Measurements from ENCODE around the gene ISCU. TPM values are rescaled to one million over a fixed set of nuclear protein-coding genes. Genes with fewer than 3 reads are reported as not detected.
"Not testable (repeated sequence)": the region's sequence is repeated elsewhere in the genome, so short reads cannot be mapped to it uniquely, and the experiment has no call there.

The ISCU gene
- total RNA-seq, 1 donor from 2014 or later = 67.8 TPM

DNA sequence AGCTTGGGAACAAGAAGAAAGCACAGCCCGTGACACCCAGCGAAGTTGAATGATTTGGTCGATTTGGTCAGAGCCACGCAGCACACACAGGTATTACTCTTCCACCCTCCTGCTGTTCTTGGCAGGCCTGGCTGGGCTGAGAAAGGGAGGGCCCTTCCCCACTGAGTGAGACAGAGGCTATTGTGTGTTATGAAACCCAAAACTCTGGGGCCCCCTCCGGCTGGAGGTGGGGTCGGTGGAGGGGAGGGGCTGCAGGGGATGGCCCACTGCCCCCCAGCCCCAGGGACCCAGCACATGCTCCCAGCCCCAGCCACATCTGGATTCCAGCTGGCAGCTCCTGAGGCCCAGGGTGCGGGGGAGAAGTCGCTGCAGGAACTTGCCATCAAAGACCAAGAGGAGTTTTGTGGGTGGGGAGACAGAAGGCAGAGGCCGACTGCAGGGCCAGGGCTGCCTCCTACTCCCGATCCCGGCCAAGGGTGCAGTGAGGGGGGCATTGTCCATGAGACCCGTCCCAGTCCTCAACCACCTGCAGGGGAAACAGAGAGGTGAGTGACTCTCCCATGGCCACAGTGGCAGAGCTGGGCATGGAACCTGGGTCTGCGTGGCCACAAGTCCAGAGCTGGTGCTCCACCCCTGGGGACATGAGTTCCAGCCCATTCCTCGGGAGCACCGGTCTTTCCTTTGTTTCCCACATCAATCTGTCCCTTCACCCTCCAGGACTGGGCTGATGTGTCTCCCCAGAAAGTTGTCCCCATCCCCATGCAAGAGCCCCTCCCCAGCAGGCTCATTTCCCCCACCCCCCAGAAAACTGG is 26.8 kb downstream of the ISCU start:
- H3K4me3 Mint-ChIP-seq (ENCODE audit: unreplicated experiment) = no peak overlapping the region
- DNase-seq (ENCODE audit: low spot score) = no peak

DNA sequence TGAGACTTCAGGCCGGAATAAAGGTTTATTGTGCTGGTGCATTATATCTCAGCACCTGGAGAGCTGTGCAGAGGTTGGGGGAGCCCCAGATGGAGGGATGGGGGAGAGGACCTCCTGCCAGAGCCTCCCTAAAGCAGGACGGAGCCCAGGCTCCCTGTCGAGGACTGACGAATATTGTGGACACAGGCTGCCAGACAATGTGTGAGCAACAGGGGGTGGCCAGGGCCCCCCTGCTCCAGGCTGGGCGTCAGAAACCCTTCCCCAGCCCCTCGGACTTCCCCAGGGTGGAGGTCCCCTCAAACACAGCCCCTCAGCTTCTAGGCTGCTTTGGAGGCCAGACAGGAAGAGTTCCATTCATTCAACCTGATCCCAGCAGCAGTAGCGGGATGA is 27.4 kb downstream of the ISCU start:
- H3K27me3 Mint-ChIP-seq (ENCODE audit: unreplicated experiment) = peaks cover 9% of the 10 kb centered on the region
- H3K27ac Mint-ChIP-seq (ENCODE audit: unreplicated experiment) = no peak overlapping the region

More for the DNA sequence above, 26.8 kb downstream of the ISCU start:
- Mint-ChIP-seq H3K9me3 (ENCODE audit: unreplicated experiment) (no peaks in the 10 kb centered on the region), H3K36me3 (ENCODE audit: low read depth, unreplicated experiment) (no peaks in the 10 kb centered on the region), H3K27me3 (ENCODE audit: unreplicated experiment) (peaks cover 9% of the 10 kb centered on the region), H3K4me1 (ENCODE audit: unreplicated experiment) (peaks cover 3% of the 10 kb centered on the region), H3K27ac (ENCODE audit: unreplicated experiment) (no peak overlapping the region)
- TF ChIP-seq, protein P1, sequence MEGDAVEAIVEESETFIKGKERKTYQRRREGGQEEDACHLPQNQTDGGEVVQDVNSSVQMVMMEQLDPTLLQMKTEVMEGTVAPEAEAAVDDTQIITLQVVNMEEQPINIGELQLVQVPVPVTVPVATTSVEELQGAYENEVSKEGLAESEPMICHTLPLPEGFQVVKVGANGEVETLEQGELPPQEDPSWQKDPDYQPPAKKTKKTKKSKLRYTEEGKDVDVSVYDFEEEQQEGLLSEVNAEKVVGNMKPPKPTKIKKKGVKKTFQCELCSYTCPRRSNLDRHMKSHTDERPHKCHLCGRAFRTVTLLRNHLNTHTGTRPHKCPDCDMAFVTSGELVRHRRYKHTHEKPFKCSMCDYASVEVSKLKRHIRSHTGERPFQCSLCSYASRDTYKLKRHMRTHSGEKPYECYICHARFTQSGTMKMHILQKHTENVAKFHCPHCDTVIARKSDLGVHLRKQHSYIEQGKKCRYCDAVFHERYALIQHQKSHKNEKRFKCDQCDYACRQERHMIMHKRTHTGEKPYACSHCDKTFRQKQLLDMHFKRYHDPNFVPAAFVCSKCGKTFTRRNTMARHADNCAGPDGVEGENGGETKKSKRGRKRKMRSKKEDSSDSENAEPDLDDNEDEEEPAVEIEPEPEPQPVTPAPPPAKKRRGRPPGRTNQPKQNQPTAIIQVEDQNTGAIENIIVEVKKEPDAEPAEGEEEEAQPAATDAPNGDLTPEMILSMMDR (IDR thresholded peaks at IDR 0.05; ENCODE audit: unreplicated experiment) = no peak

DNA sequence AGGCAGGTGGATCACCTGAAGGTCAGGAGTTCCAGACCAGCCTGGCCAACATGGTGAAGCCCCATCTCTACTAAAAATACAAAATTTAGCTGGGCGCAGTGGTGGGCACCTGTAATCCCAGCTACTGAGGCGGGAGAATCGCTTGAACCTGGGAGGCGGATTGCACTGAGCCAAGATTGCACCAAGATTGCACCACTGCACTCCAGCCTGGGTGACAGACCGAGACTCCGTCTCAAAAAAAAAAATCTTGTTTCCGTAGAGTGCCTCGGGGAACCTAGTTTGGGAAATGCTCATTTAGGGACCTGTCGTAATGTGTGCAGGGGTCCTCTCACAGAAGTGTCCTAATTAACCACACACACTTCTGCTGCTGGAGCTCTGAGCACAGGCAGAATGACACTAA is 28.1 kb downstream of the ISCU start:
- DNase-seq (ENCODE audit: low spot score); H3K4me1 Mint-ChIP-seq (ENCODE audit: unreplicated experiment); H3K36me3 Mint-ChIP-seq (ENCODE audit: low read depth, unreplicated experiment); H3K27me3 Mint-ChIP-seq (ENCODE audit: unreplicated experiment); H3K4me3 Mint-ChIP-seq (ENCODE audit: unreplicated experiment); H3K27ac Mint-ChIP-seq (ENCODE audit: unreplicated experiment); H3K9me3 Mint-ChIP-seq (ENCODE audit: unreplicated experiment): not testable (repeated sequence)

More for the DNA sequence above, 27.4 kb downstream of the ISCU start:
- H3K4me3 Mint-ChIP-seq (ENCODE audit: unreplicated experiment) = no peak overlapping the region
- TF ChIP-seq, protein P1 (IDR thresholded peaks at IDR 0.05; ENCODE audit: unreplicated experiment) = no peak
- peaks cover 3% of the 10 kb centered on the region for H3K4me1 Mint-ChIP-seq (ENCODE audit: unreplicated experiment)
- H3K9me3 Mint-ChIP-seq (ENCODE audit: unreplicated experiment) = no peaks in the 10 kb centered on the region
- no peaks in the 10 kb centered on the region for H3K36me3 Mint-ChIP-seq (ENCODE audit: low read depth, unreplicated experiment)
- DNase-seq (ENCODE audit: low spot score) = no peak

DNA sequence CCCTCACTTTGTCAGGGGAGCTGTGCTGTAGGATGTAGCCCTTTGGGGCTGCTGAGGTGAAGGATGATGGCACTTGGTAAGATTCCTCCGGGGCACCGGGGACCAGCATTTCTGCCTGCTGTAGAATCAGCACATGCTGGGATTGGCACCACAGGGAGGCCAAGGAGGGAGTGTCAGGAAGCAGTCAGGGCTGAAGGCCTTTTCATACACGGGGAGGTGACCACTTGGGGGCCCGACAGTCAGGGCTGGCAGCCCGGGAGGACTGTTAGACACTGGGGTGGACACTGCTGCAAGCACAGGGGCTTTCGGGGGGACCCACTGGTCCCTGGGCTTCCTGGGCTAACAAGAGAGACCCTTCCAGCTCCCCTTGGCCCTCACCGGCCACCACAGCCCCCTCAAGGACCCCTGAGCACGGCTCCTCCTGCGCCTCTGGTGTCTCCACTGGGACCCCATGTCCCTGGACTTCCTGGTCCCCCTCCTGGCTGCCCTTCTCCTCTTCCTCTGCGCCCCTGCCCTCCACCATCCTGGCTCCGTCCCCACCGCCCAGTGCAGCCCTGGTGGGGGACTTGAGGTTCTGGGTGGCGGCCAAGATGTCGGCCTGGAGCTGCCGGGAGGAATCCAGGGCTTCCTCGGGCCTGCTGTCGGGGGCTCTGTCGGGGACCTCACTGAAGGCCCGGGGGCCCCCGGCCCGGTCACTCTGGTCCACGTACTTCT is 29.0 kb downstream of the ISCU start:
- no peaks in the 10 kb centered on the region for H3K36me3 Mint-ChIP-seq (ENCODE audit: low read depth, unreplicated experiment)
- TF ChIP-seq, protein P1 (IDR thresholded peaks at IDR 0.05; ENCODE audit: unreplicated experiment) = no peak
- H3K4me1 Mint-ChIP-seq (ENCODE audit: unreplicated experiment) = peaks cover 3% of the 10 kb centered on the region
- no peak overlapping the region for H3K27ac Mint-ChIP-seq (ENCODE audit: unreplicated experiment)
- H3K4me3 Mint-ChIP-seq (ENCODE audit: unreplicated experiment) = no peak overlapping the region
- H3K9me3 Mint-ChIP-seq (ENCODE audit: unreplicated experiment) = no peaks in the 10 kb centered on the region
- peaks cover 9% of the 10 kb centered on the region for H3K27me3 Mint-ChIP-seq (ENCODE audit: unreplicated experiment)
- DNase-seq (ENCODE audit: low spot score) = no peak

DNA sequence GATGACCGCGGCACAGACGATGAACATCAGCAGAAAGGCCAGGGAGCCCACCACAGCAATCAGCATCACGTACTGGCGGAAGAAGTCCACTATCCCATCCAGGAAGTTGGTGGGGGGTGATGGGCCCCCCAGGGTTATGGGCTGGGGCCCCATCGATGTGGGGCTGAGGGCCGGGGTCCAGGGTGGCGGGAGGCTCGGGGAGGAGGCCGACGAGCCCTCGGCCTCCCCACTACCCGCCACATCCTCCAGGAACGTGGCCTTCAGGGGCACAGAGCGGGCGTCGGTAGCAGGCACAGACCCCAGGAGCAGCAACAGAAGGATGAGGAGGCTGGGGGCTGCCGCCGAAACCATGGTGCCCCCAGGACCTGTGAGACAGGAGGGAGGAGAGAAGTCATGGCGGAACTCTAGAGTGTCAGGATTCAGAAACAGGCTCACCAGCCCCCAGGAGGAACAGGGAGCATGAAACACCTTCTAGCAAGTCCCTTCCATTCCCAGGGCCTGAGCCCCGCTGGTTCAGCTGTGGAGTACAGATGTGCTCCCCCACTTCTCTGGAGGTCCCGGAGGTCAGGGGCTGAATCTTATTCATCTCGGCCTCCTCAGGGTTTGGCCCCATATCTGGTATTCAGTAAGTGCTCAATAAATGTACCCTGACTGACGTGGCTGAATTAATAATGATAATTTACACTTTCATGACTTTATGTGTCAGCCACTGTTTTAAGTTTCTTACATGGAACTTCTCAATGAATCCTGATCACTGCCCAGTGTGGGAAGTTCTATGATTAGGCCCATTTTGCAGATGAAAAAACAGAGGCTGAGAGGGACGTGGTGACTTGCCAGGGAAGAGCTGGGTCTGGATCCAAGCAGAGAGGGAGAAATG is 29.9 kb downstream of the ISCU start:
- Mint-ChIP-seq H3K36me3 (ENCODE audit: low read depth, unreplicated experiment) (no peaks in the 10 kb centered on the region), H3K4me1 (ENCODE audit: unreplicated experiment) (peaks cover 3% of the 10 kb centered on the region), H3K4me3 (ENCODE audit: unreplicated experiment) (no peak overlapping the region), H3K27me3 (ENCODE audit: unreplicated experiment) (peaks cover 9% of the 10 kb centered on the region), H3K9me3 (ENCODE audit: unreplicated experiment) (no peaks in the 10 kb centered on the region), H3K27ac (ENCODE audit: unreplicated experiment) (no peak overlapping the region)
- TF ChIP-seq, protein P1 (IDR thresholded peaks at IDR 0.05; ENCODE audit: unreplicated experiment) = no peak
- DNase-seq (ENCODE audit: low spot score) = no peak

Data from endothelial cell (in vitro differentiated cells).